Measurements from ENCODE around the gene FBLN1. TPM values are rescaled to one million over a fixed set of nuclear protein-coding genes. Genes with fewer than 3 reads are reported as not detected.

Gene FBLN1
- total RNA-seq, 1 experiment from 2014 or later = 158 TPM

- TF ChIP-seq, protein P1, sequence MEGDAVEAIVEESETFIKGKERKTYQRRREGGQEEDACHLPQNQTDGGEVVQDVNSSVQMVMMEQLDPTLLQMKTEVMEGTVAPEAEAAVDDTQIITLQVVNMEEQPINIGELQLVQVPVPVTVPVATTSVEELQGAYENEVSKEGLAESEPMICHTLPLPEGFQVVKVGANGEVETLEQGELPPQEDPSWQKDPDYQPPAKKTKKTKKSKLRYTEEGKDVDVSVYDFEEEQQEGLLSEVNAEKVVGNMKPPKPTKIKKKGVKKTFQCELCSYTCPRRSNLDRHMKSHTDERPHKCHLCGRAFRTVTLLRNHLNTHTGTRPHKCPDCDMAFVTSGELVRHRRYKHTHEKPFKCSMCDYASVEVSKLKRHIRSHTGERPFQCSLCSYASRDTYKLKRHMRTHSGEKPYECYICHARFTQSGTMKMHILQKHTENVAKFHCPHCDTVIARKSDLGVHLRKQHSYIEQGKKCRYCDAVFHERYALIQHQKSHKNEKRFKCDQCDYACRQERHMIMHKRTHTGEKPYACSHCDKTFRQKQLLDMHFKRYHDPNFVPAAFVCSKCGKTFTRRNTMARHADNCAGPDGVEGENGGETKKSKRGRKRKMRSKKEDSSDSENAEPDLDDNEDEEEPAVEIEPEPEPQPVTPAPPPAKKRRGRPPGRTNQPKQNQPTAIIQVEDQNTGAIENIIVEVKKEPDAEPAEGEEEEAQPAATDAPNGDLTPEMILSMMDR (conservative IDR thresholded peaks at IDR 0.05) = no peak
- no peak for TF ChIP-seq EZH2 (IDR thresholded peaks at IDR 0.05; ENCODE audit: low read depth)
- no peak for DNase-seq
- no peaks in the 10 kb centered on the region for H3K27me3 ChIP-seq (ENCODE audit: insufficient read depth, low read depth)
- H3K4me2 ChIP-seq = no peak overlapping the region
- 0 out of 2 replicates have a peak, but pooled peaks cover 16% of the 10 kb centered on the region for H3K36me3 ChIP-seq (ENCODE audit: low read depth)
- H3K4me1 ChIP-seq (replicated peaks; ENCODE audit: insufficient read depth) = no peaks in the 10 kb centered on the region
- ChIA-PET CTCF (no interaction called here), POLR2A (ENCODE audit: unreplicated experiment) (no interaction called here)
- H3K9me2 ChIP-seq (ENCODE audit: insufficient read depth) = no peaks in the 10 kb centered on the region
- no peak overlapping the region for H3K4me3 ChIP-seq
- H3K9me3 ChIP-seq (ENCODE audit: insufficient read depth, low read depth) = no peaks in the 10 kb centered on the region
- no TSS peak for BruUV-seq (replicated peaks)
- no peaks in the 10 kb centered on the region for H4K20me1 ChIP-seq (ENCODE audit: insufficient read depth)
- H3K79me2 ChIP-seq (ENCODE audit: low read depth) = no peaks in the 10 kb centered on the region
- H3F3A ChIP-seq (ENCODE audit: insufficient read depth, low read depth) = peaks cover 7% of the 10 kb centered on the region; the same call in 1 of the 2 replicates
- intact Hi-C loops (cut with micrococcal nuclease; ENCODE audit: unreplicated experiment) = no loop called here
- no peak overlapping the region for H2AFZ ChIP-seq
- H3K27ac ChIP-seq = no peak overlapping the region
These were observed 26.4 kb downstream of the FBLN1 start for GRCh38 chr22:45529105-45529504.

GRCh38 chr22:45529971-45530575, 27.4 kb downstream of the FBLN1 start:
- Histone ChIP-seq H3K9me3 (ENCODE audit: insufficient read depth, low read depth) (no peaks in the 10 kb centered on the region), H2AFZ (no peak overlapping the region), H3K27ac (no peak overlapping the region), H3K79me2 (ENCODE audit: low read depth) (no peaks in the 10 kb centered on the region), H4K20me1 (ENCODE audit: insufficient read depth) (no peaks in the 10 kb centered on the region), H3K4me2 (no peak overlapping the region), H3F3A (ENCODE audit: insufficient read depth, low read depth) (peaks cover 11% of the 10 kb centered on the region; the same call in 1 of the 2 replicates), H3K9me2 (ENCODE audit: insufficient read depth) (no peaks in the 10 kb centered on the region), H3K4me3 (no peak overlapping the region), H3K27me3 (ENCODE audit: insufficient read depth, low read depth) (no peaks in the 10 kb centered on the region), H3K36me3 (ENCODE audit: low read depth) (0 out of 2 replicates have a peak, but pooled peaks cover 20% of the 10 kb centered on the region), H3K4me1 (replicated peaks; ENCODE audit: insufficient read depth) (no peaks in the 10 kb centered on the region)
- intact Hi-C loops (cut with micrococcal nuclease; ENCODE audit: unreplicated experiment) = no loop called here
- TF ChIP-seq EZH2 (IDR thresholded peaks at IDR 0.05; ENCODE audit: low read depth) = no peak
- TF ChIP-seq, protein P1 (conservative IDR thresholded peaks at IDR 0.05) = no peak
- POLR2A ChIA-PET (ENCODE audit: unreplicated experiment) = no interaction called here
- no peak for DNase-seq
- no TSS peak for BruUV-seq (replicated peaks)
- CTCF ChIA-PET = no interaction called here

- no peaks in the 10 kb centered on the region for H3K27me3 ChIP-seq (ENCODE audit: insufficient read depth, low read depth)
- H3F3A ChIP-seq (ENCODE audit: insufficient read depth, low read depth) = peaks cover 11% of the 10 kb centered on the region; the same call in 1 of the 2 replicates
- ChIA-PET POLR2A (ENCODE audit: unreplicated experiment) (no interaction called here), CTCF (no interaction called here)
- DNase-seq = no peak
- TF ChIP-seq EZH2 (IDR thresholded peaks at IDR 0.05; ENCODE audit: low read depth) = no peak
- TF ChIP-seq, protein P1 (conservative IDR thresholded peaks at IDR 0.05) = no peak
- no peaks in the 10 kb centered on the region for H3K79me2 ChIP-seq (ENCODE audit: low read depth)
- H3K9me2 ChIP-seq (ENCODE audit: insufficient read depth) = no peaks in the 10 kb centered on the region
- no peak overlapping the region for H2AFZ ChIP-seq
- H3K4me1 ChIP-seq (replicated peaks; ENCODE audit: insufficient read depth) = no peaks in the 10 kb centered on the region
- H3K4me3 ChIP-seq = no peak overlapping the region
- no peak overlapping the region for H3K27ac ChIP-seq
- peaks cover 27% of the 10 kb centered on the region; the same call in 1 of the 2 replicates for H3K36me3 ChIP-seq (ENCODE audit: low read depth)
- BruUV-seq (replicated peaks) = no TSS peak
- H4K20me1 ChIP-seq (ENCODE audit: insufficient read depth) = no peaks in the 10 kb centered on the region
- no peaks in the 10 kb centered on the region for H3K9me3 ChIP-seq (ENCODE audit: insufficient read depth, low read depth)
- H3K4me2 ChIP-seq = no peak overlapping the region
- intact Hi-C loops (cut with micrococcal nuclease; ENCODE audit: unreplicated experiment) = no loop called here
These were observed 29.0 kb downstream of the FBLN1 start for GRCh38 chr22:45531441-45532234.

All from PC-9 (cell line).